ENCODE data around the gene PRICKLE4. TPM values are rescaled to one million over a fixed set of nuclear protein-coding genes. Genes with fewer than 3 reads are reported as not detected.

Gene PRICKLE4
- total RNA-seq, 1 experiment from 2014 or later, result not detected

- DNase-seq, result no peak
- Histone ChIP-seq H3K36me3 (replicated peaks; ENCODE audit: control insufficient read depth, insufficient read depth, low read length) (no peaks in the 10 kb centered on the region), H3K4me3 (ENCODE audit: insufficient read depth, low read depth, low read length) (no peak overlapping the region), H3K27me3 (ENCODE audit: control insufficient read depth, insufficient read depth, low read length) (no peaks in the 10 kb centered on the region)
These were observed 40.0 kb upstream of the PRICKLE4 start for GRCh38 chr6:41740366-41741162.

DNA sequence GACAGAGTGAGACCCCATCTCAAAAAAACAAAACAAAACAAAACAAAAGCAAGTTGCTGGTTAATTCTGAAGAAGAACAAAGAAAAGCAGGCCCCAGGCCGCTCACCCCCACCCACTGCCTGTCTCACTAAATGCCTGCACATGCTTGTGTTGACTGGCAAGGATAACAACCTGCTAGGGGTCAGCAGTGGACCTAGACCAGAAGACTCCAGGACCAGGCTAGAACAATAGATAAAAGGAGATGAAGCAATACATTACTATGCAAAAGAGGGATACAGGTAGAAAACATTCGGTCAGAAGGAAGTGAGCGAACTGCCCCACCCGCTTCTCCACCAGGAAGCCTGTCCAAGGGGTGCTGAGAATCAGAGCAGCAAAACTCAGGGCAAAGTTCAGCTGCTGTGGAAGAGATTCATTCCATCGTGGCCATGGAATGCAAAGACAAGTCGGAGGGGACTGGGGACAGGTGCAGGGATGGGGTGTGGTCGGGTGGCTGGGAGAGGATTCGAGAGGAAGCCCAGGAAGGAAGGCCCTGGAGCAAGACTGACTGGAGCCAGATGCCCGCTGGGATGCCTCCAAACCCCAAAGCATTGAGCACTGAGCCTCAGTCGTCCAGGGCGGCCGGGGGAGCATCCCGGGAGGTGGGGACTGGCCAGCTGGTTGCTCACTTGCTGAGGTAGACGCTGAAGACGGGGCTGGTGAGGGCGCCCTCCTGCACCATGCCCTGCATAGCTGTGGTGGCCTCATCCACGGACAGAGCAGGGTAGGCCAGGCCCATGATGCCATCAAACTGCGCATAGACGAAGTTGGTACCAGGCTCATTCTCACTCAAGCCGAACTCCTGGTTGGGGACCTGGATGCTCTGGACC, 38.7 kb upstream of the PRICKLE4 start:
- H3K4me3 ChIP-seq (ENCODE audit: insufficient read depth, low read depth, low read length), result no peak overlapping the region
- DNase-seq, result no peak
- H3K27me3 ChIP-seq (ENCODE audit: control insufficient read depth, insufficient read depth, low read length), result no peaks in the 10 kb centered on the region
- H3K36me3 ChIP-seq (replicated peaks; ENCODE audit: control insufficient read depth, insufficient read depth, low read length), result no peaks in the 10 kb centered on the region

DNA sequence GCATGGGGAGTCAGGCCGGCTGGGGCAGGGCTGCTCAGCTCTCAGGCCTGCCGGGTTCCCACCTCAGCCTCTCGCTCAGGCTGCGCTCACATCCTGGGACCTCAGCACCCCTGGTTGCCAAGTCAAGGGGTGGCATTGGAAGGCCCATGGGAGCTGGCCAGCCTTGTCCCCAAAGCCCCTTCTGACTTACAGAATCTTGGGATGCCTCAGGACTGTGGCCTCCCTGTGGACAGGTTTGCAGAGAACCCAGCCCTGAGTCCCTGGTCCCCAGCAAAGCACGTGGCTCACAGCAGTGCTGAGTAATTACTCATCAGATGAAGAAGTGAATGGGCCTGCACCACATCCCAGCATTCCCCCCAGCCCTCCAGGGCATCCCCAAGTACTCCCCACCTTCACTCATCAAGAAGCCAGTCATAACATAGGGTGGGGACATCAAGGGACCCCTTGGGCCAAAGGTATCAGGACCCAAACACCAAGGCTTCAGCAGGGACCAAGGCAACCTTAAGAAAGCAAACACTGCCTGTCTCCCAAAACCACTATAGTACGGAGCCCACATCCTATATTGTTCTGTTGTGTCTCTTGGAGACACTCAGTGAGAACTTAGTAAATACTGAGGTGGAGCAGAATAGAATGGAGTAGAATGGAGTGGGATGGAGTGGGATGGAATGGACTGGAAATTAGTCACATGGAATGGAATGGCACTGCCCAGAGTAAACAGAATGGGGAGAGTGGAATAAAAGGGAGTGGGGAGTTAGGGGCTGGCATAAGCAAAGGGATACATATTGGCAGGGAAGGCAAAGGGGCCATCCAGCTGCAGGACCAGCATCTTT, 37.0 kb upstream of the PRICKLE4 start:
- Histone ChIP-seq H3K27me3 (ENCODE audit: control insufficient read depth, insufficient read depth, low read length) (no peaks in the 10 kb centered on the region), H3K4me3 (ENCODE audit: insufficient read depth, low read depth, low read length) (no peak overlapping the region), H3K36me3 (replicated peaks; ENCODE audit: control insufficient read depth, insufficient read depth, low read length) (no peaks in the 10 kb centered on the region)
- no peak for DNase-seq

- Histone ChIP-seq H3K4me3 (ENCODE audit: insufficient read depth, low read depth, low read length) (no peak overlapping the region), H3K27me3 (ENCODE audit: control insufficient read depth, insufficient read depth, low read length) (no peaks in the 10 kb centered on the region), H3K36me3 (replicated peaks; ENCODE audit: control insufficient read depth, insufficient read depth, low read length) (no peaks in the 10 kb centered on the region)
- DNase-seq, result no peak
These were observed 36.3 kb upstream of the PRICKLE4 start for GRCh38 chr6:41744236-41744787.

DNA sequence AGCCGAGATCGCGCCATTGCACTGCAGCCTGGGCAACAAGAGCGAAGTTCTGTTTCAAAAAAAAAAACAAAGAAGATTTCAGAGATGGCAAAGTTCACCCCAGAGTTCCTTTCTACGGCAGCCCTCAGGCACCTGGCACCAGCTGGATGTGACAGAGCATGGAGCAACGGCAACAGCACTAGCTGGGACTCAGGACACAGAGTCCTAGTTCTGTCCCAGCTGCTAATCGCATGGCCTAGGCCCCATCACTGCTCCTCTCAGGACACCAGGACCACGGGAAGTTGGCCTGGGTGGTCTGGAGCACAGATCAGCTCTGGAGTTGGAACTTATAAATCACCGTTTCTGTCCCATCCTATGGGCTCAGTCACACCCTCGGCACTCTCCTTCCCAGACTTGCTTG, 34.5 kb upstream of the PRICKLE4 start:
- no peak for DNase-seq
- Histone ChIP-seq H3K27me3 (ENCODE audit: control insufficient read depth, insufficient read depth, low read length) (no peaks in the 10 kb centered on the region; the same call in 1 of the 2 replicates), H3K36me3 (replicated peaks; ENCODE audit: control insufficient read depth, insufficient read depth, low read length) (no peaks in the 10 kb centered on the region), H3K4me3 (ENCODE audit: insufficient read depth, low read depth, low read length) (no peak overlapping the region)

DNA sequence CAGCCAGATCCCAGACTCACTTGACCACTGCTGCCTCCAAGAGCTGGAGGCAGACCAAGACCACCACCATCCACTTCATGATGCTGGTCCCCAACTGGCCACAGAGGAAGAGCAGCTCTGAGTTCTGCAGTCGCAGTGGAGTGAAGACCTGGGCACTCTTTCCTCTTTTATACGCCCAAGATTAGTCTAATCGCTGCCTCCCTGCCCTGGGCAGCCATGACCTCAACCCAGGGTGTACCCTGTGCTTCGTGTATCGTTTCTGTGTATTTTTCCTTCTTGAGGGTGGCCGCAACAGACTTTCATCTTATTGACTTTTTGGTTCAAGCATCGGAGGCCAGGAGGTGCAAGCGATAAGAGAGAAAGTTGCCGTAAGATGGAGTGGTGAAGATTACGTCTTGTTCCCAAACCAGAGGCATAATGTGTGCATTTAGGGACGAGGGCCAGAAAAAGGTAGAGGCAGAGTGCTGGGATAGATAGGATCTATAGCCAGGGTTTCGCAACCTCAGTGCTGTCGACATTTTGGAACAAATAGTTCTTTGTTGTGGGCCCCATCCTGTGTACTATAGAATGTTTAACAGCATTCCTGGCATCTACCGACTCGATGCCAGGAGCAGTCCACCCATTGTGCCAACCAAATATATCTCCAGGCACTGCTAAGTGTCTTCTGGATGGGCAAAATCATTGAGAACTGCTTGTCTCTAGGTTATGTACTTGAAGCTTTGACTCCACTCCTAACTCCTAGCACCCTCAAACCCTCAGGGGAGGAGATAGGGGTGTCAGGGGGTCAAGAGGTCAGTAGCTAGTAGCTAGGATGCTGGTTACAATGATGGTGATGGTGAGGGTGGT, 33.1 kb upstream of the PRICKLE4 start, which contains the start of gene PGC:
Gene PGC (minus strand): TSS at position 142 of the 846 bp plus-strand sequence. CDS start 63 bp downstream, at position 79.
- no peak for DNase-seq
- Histone ChIP-seq H3K4me3 (ENCODE audit: insufficient read depth, low read depth, low read length) (no peak within 1 kb of the TSS), H3K27me3 (ENCODE audit: control insufficient read depth, insufficient read depth, low read length) (no peaks in the 10 kb centered on the region; the same call in 1 of the 2 replicates), H3K36me3 (replicated peaks; ENCODE audit: control insufficient read depth, insufficient read depth, low read length) (no peaks in the 10 kb centered on the region)

DNA sequence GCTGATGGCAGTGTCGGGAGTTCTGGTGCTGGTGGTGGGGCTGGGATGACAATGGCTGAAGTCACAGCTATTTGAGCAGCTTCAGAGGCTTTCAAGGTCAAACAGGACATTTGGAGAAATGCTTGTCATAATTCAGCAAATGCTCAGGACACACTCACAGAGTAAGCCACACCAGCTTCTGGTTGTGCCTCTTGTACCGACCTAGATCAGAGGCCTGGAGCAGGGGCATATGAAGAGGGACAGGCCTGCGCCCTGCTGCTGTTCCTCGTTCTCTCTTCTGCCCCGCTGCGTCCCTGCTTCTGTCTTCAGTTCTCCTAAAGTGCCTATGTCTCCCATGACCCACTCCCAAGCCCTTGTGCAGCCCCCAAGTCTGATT, 32.5 kb upstream of the PRICKLE4 start:
- DNase-seq, result no peak
- H3K4me3 ChIP-seq (ENCODE audit: insufficient read depth, low read depth, low read length), result no peak overlapping the region
- H3K27me3 ChIP-seq (ENCODE audit: control insufficient read depth, insufficient read depth, low read length), result no peaks in the 10 kb centered on the region; the same call in 1 of the 2 replicates
- H3K36me3 ChIP-seq (replicated peaks; ENCODE audit: control insufficient read depth, insufficient read depth, low read length), result no peaks in the 10 kb centered on the region

- no peak for DNase-seq
- no peaks in the 10 kb centered on the region; the same call in 1 of the 2 replicates for H3K27me3 ChIP-seq (ENCODE audit: control insufficient read depth, insufficient read depth, low read length)
- no peak overlapping the region for H3K4me3 ChIP-seq (ENCODE audit: insufficient read depth, low read depth, low read length)
- H3K36me3 ChIP-seq (replicated peaks; ENCODE audit: control insufficient read depth, insufficient read depth, low read length), result no peaks in the 10 kb centered on the region
These were observed 32.0 kb upstream of the PRICKLE4 start for GRCh38 chr6:41748542-41748941.

GRCh38 chr6:41750374-41750773, 30.2 kb upstream of the PRICKLE4 start:
- DNase-seq, result no peak
- Histone ChIP-seq H3K27me3 (ENCODE audit: control insufficient read depth, insufficient read depth, low read length) (no peaks in the 10 kb centered on the region; the same call in 1 of the 2 replicates), H3K4me3 (ENCODE audit: insufficient read depth, low read depth, low read length) (no peak overlapping the region), H3K36me3 (replicated peaks; ENCODE audit: control insufficient read depth, insufficient read depth, low read length) (no peaks in the 10 kb centered on the region)

- Histone ChIP-seq H3K27me3 (ENCODE audit: control insufficient read depth, insufficient read depth, low read length) (no peaks in the 10 kb centered on the region; the same call in 1 of the 2 replicates), H3K4me3 (ENCODE audit: insufficient read depth, low read depth, low read length) (no peak overlapping the region), H3K36me3 (replicated peaks; ENCODE audit: control insufficient read depth, insufficient read depth, low read length) (no peaks in the 10 kb centered on the region)
- DNase-seq, result no peak
These were observed 24.7 kb upstream of the PRICKLE4 start for GRCh38 chr6:41755895-41756294.

DNA sequence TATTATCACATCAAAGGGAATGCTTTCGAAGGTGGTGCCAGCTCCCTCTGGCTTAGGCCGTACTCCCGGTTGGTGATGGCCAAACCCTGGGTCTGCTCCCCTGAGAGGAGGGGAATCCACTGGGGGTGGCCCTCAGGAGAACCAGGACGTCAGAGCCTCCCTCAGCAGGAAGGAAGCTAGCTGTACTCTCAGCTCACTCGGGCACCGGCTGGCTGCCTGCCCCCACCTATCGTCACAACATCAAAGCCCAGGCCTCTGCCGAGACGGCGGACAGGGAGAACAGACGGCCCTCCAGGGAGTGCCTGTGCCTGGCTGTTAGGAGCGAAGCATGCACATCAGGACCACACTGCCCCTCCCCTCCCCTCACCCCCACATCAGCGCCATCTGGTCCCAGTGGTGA, 24.2 kb upstream of the PRICKLE4 start:
- Histone ChIP-seq H3K4me3 (ENCODE audit: insufficient read depth, low read depth, low read length) (no peak overlapping the region), H3K36me3 (replicated peaks; ENCODE audit: control insufficient read depth, insufficient read depth, low read length) (no peaks in the 10 kb centered on the region), H3K27me3 (ENCODE audit: control insufficient read depth, insufficient read depth, low read length) (no peaks in the 10 kb centered on the region; the same call in 1 of the 2 replicates)
- DNase-seq, result no peak

- no peak for DNase-seq
- H3K36me3 ChIP-seq (replicated peaks; ENCODE audit: control insufficient read depth, insufficient read depth, low read length), result no peaks in the 10 kb centered on the region
- no peaks in the 10 kb centered on the region; the same call in 1 of the 2 replicates for H3K27me3 ChIP-seq (ENCODE audit: control insufficient read depth, insufficient read depth, low read length)
- no peak overlapping the region for H3K4me3 ChIP-seq (ENCODE audit: insufficient read depth, low read depth, low read length)
These were observed 23.3 kb upstream of the PRICKLE4 start for GRCh38 chr6:41757271-41757670.

DNA sequence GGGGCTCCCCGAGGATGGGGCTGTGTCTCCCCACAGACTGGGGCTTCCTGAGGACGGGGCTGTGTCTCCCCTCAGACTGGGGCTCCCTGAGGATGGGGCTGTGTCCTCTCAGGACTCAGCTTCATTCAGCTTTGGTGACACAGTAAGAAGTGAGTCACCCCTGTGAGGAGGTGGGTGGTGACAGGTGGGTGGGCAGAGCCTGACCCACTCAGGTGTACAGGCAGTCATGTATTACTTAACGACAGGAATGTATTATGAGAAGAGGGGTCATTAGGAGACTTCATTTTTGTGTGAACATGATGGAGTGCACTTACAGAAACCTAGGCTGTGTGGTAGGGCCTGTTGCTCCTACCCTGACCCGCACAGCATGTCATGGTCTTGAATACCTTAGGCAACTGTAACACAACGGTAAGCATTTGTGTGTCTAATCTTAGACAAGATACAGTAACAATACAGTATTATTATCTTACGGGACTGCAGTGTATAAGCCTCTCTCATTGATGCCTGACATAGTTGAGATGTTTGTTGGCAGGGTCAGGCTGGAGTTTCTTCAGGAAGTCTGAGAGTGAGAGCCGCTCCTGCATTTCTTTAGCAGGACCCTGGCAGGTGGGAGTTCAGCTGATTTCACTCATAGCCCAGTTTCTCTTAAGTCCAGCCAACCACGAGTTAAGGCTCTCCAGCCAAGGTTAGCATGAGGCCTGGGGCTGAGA, 22.5 kb upstream of the PRICKLE4 start:
- no peak overlapping the region for H3K4me3 ChIP-seq (ENCODE audit: insufficient read depth, low read depth, low read length)
- DNase-seq, result no peak
- no peaks in the 10 kb centered on the region for H3K36me3 ChIP-seq (replicated peaks; ENCODE audit: control insufficient read depth, insufficient read depth, low read length)
- H3K27me3 ChIP-seq (ENCODE audit: control insufficient read depth, insufficient read depth, low read length), result no peaks in the 10 kb centered on the region; the same call in 1 of the 2 replicates
